Heart left ventricle (tissue), 16 donors: Measurements from ENCODE around the gene PHOSPHO1. TPM values are rescaled to one million over a fixed set of nuclear protein-coding genes. Genes with fewer than 3 reads are reported as not detected.

ENCODE experiments used
- ATAC-seq, 4 donors: fragments of 200-7000 bp; cut with Tn5 transposase; one replicate each; pipeline ENCODE4 v1.9.1; 2020 to 2022; ENCODE audit warnings: moderate library complexity in 4 of 4, mild to moderate bottlenecking in 3 of 4, moderate number of reproducible peaks in 1 of 4
- DNase-seq, 5 donors: peaks; one replicate each; pipeline ENCODE4 v3.0.0-alpha.2; 2020
- H3K27ac ChIP-seq, 12 donors: fragments of 200-600 bp; sonication (generic) in 4 of 12; one replicate each; pipeline versions ENCODE4 v1.5.0 to v1.8.0; 2016 to 2022; ENCODE audit warnings: mild to moderate bottlenecking in 2 of 12
- H3K27me3 ChIP-seq, 9 donors: fragments of 200-600 bp; sonication (generic) in 2 of 9; one replicate each; pipeline versions ENCODE4 v1.5.1 to v1.8.0; 2016 to 2022; ENCODE audit warnings: mild to moderate bottlenecking in 3 of 9
- H3K36me3 ChIP-seq, 9 donors: fragments of 200-600 bp; sonication (generic) in 2 of 9; one replicate each; pipeline versions ENCODE4 v1.5.0 to v1.8.0; 2018 to 2022; ENCODE audit warnings: mild to moderate bottlenecking in 2 of 9
- H3K4me1 ChIP-seq, 12 donors: fragments of 200-600 bp; sonication (generic) in 4 of 12; one replicate each; pipeline versions ENCODE4 v1.5.0 to v1.8.0; 2016 to 2022; ENCODE audit warnings: mild to moderate bottlenecking in 3 of 12
- H3K4me3 ChIP-seq, 12 donors: fragments of 200-600 bp; sonication (generic) in 4 of 12; one replicate each; pipeline versions ENCODE4 v1.5.0 to v1.8.0; 2017 to 2022; ENCODE audit warnings: mild to moderate bottlenecking in 9 of 12, moderate library complexity in 4 of 12
- H3K9me3 ChIP-seq, 12 donors: fragments of 200-600 bp; sonication (generic) in 4 of 12; one replicate each; pipeline versions ENCODE4 v1.5.0 to v1.8.0; 2016 to 2022; ENCODE audit warnings: mild to moderate bottlenecking in 1 of 12
- POLR2A ChIP-seq, 2 donors: fragments of 450-650 bp; IDR thresholded peaks; one replicate each; pipeline ENCODE4 v1.6.1; 2017; ENCODE audit warnings: antibody characterized with exemption in 2 of 2, mild to moderate bottlenecking in 2 of 2, moderate library complexity in 2 of 2
- WGBS, 4 donors: extraction: QIAGEN DNeasy Blood & Tissue Kit in 2 of 4; methylation state at CpG; one replicate each; pipeline versions ENCODE4 v1.1.5 to v1.1.7; 2013 to 2018; 5-methylcytosine and 5-hydroxymethylcytosine counted together
- intact Hi-C, 10 donors: fragments of 100-400 bp; cut with DNase I; formaldehyde crosslinking; loops; one replicate each; pipeline versions ENCODE4 v1.11.1 to v1.14.2; 2022
- polyA plus RNA-seq, 2 donors: library from polyadenylated mRNA; stranded (reverse); fragments of 200-250 nt; gene quantifications; one replicate each; pipeline ENCODE4 v1.2.3, GENCODE V29; 2013
- total RNA-seq, 9 donors: library from RNA; depleted of rRNA in 2 of 9; stranded (reverse); fragments of >200 nt in 2 of 9; fragmentation: NEBNext Ultra II Directional in 3 of 9; extraction: Animal tissue kit (Norgen Biotek cat#: 25700) in 3 of 9; gene quantifications; one replicate each; pipeline versions ENCODE4 v1.1.0 to v1.2.4, GENCODE V29; 2016 to 2023
- TF ChIP-seq, protein P1 (sequence below), 12 donors: fragments of 200-600 bp; sonication (generic) in 4 of 12; IDR thresholded peaks; one replicate each; pipeline versions ENCODE4 v1.5.0 to v1.8.0; 2018 to 2022; ENCODE audit warnings: antibody characterized with exemption in 12 of 12, mild to moderate bottlenecking in 5 of 12
- donor health status: ischemic (EF 13 %, LVEDD 7.1; RV severe dilation, severe dysfunction).
- donor health status: healthy with polysubstance abuse.
- donor health status: DM: no; HTN: yes; CAD: no.
- donor health status: DM: no; HTN: no; CAD: no.
- donor health status: ischemic (EF 25% LVEDD 6.9; RV normal size, moderate dysfunction).
- donor health status: ischemic (EF 25% LVEDD 5.7; RV mildly dilated, moderate dysfunction).
- donor health status: healthy.
- donor health status: DM: yes; HTN: yes; CAD: no.
- donor health status: ischemic (EF 35%, LVEDD 5.7; RV mildly dilated, moderate dysfunction).
- donor health status: nonischemic (EF 11% LVEDD 7.7; RV severe dilation, severe dysfunction).
- donor health status: DM: yes; HTN: yes; CAD: no.
- donor health status: PGD.
- donor health status: ischemic (EF 29% LVEDD 5.4; RV normal size, mild dysfunction).
- donor health status: nonischemic (EF 23%, LVEDD 6.1; RV moderate dilation, normal function).

Gene PHOSPHO1
- total and polyA plus RNA-seq, 11 donors: 0.35 to 1.3 (median 0.66) TPM

DNA sequence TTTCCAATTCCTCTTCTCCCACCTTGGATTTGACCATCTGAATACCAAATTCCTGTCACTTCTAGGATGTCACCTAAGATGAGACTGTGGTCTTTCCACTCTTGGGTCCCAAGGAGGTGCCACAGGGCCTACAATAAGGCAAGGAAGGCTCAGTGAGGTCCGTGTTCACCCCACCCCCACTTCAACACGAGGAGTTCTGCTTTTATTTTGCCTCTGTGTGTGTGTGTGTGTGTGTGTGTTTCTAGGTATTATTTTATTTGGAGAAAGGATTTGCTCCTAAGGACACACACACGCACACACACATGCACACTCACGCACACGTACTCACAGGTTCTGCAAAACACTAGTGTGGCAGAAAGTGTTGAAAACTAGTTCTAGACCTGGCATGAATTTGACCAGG, 24.5 kb upstream of the PHOSPHO1 start:
- 61 to 88% (median 77%) methylated on average over 5 of the region's 5 CpGs for WGBS, 4 donors
- H3K4me1 ChIP-seq: peaks cover 0 to 11% (median 2%) of the 10 kb centered on the region in 12 donors
- no peaks in the 10 kb centered on the region for H3K9me3 ChIP-seq
- DNase-seq: no peak
- H3K4me3 ChIP-seq: no peak overlapping the region
- H3K27ac ChIP-seq: no peak overlapping the region
- H3K36me3 ChIP-seq: no peaks in the 10 kb centered on the region
- TF ChIP-seq, protein P1, sequence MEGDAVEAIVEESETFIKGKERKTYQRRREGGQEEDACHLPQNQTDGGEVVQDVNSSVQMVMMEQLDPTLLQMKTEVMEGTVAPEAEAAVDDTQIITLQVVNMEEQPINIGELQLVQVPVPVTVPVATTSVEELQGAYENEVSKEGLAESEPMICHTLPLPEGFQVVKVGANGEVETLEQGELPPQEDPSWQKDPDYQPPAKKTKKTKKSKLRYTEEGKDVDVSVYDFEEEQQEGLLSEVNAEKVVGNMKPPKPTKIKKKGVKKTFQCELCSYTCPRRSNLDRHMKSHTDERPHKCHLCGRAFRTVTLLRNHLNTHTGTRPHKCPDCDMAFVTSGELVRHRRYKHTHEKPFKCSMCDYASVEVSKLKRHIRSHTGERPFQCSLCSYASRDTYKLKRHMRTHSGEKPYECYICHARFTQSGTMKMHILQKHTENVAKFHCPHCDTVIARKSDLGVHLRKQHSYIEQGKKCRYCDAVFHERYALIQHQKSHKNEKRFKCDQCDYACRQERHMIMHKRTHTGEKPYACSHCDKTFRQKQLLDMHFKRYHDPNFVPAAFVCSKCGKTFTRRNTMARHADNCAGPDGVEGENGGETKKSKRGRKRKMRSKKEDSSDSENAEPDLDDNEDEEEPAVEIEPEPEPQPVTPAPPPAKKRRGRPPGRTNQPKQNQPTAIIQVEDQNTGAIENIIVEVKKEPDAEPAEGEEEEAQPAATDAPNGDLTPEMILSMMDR (IDR thresholded peaks at IDR 0.05): no peak
- TF ChIP-seq POLR2A (IDR thresholded peaks at IDR 0.05): no peak
- H3K27me3 ChIP-seq: no peaks in the 10 kb centered on the region
- ATAC-seq: no peak
- intact Hi-C loops: no loop called here

- no peaks in the 10 kb centered on the region for H3K36me3 ChIP-seq
- WGBS, 4 donors: 68 to 72% (median 71%) methylated on average over 4 of the region's 4 CpGs
- no peak overlapping the region for H3K27ac ChIP-seq
- no peaks in the 10 kb centered on the region for H3K27me3 ChIP-seq
- ATAC-seq (no peak), DNase-seq (no peak)
- no peak overlapping the region for H3K4me3 ChIP-seq
- intact Hi-C loops: no loop called here
- no peaks in the 10 kb centered on the region for H3K9me3 ChIP-seq
- no peak for TF ChIP-seq POLR2A (IDR thresholded peaks at IDR 0.05)
- TF ChIP-seq, protein P1 (IDR thresholded peaks at IDR 0.05): no peak
- peaks cover 0 to 12% (median 5%) of the 10 kb centered on the region in 12 donors for H3K4me1 ChIP-seq
Measured at GRCh38 chr17:49254066-49254465, 23.5 kb upstream of the PHOSPHO1 start.

DNA sequence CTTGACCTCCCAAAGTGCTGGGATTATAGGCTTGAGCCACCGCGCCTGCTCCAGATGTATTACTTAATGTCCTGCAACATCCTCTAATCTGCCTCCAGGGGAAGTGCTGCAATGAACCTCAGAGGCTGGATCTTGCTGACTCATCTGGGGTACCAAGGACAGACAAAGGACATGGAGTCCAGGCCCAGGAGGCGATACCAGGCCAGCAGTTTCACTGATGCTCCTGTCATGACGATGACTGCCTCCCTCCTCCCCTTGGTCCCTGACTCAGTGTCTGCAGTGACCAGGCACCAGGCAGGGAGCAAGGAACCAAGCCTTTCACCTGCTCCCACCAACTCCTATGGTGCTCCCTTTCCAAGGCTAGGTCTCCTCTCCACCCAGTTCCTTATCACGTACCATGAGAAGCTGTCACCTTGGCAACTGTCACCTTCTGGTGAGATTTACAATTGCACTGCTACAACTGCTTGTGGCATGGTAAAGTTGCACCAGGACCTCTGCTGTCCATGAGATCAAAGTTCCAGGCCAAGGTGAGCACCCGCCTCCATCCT, 21.6 kb upstream of the PHOSPHO1 start:
- no peak overlapping the region for H3K27ac ChIP-seq
- no peaks in the 10 kb centered on the region for H3K9me3 ChIP-seq
- TF ChIP-seq, protein P1 (IDR thresholded peaks at IDR 0.05): no peak
- TF ChIP-seq POLR2A (IDR thresholded peaks at IDR 0.05): no peak
- DNase-seq (no peak), ATAC-seq (peak in 2 of 4 donors; percentile 45 to 54)
- H3K27me3 ChIP-seq: no peaks in the 10 kb centered on the region
- no peaks in the 10 kb centered on the region for H3K36me3 ChIP-seq
- WGBS, 4 donors: 76 to 85% (median 82%) methylated on average over 6 of the region's 6 CpGs
- no peak overlapping the region for H3K4me3 ChIP-seq
- peaks cover 0 to 12% (median 7%) of the 10 kb centered on the region in 12 donors for H3K4me1 ChIP-seq
- intact Hi-C loops: no loop called here

DNA sequence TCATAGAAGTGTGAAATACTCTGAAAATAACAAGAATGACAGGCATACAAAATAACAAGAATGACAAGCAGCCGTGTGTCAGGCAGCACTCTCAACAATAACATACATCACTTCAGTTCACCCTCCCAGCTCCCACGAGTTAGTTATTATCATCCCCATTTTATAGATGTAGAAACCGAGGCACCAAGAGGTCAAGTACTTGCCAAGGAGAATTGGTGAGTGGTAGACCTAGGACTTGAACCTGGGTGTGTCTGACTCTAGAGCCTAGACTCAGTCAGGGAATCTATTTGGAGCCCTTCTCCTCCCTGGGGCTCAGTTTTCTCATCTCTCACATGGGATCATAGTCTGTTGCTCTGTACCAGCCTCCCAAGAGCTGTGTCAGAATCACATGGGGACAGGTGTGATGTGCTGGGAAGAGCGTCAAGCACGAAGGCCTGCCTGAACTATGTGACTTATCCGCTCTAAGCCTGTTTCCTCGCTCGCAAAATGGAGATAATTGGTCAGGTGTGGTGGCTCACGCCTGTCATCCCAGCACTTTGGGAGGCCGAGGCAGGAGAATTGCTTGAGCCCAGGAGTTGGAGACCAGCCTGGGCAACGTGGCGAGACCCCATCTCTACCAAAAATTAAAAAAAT, 19.4 kb upstream of the PHOSPHO1 start:
- WGBS, 4 donors: 85 to 89% (median 89%) methylated on average over 12 of the region's 12 CpGs
- Histone ChIP-seq H3K36me3 (no peaks in the 10 kb centered on the region), H3K27ac (peak overlapping the region in 2 of 12 donors; percentile 46 to 61), H3K4me1 (peaks cover 0 to 12% (median 7%) of the 10 kb centered on the region in 12 donors), H3K4me3 (no peak overlapping the region), H3K9me3 (no peaks in the 10 kb centered on the region), H3K27me3 (no peaks in the 10 kb centered on the region)
- no peak for TF ChIP-seq POLR2A (IDR thresholded peaks at IDR 0.05)
- TF ChIP-seq, protein P1 (IDR thresholded peaks at IDR 0.05): no peak
- DNase-seq (no peak), ATAC-seq (no peak)
- intact Hi-C loops: no loop called here
